BJ (cell line): ENCODE data around the gene SIRT5. TPM values are rescaled to one million over a fixed set of nuclear protein-coding genes. Genes with fewer than 3 reads are reported as not detected.

Experiments
- CTCF ChIA-PET: fragments of 350-600 bp; formaldehyde crosslinking; extraction: SDS; loops from one replicate; lab custom pipeline; 2021; ENCODE audit warnings: antibody characterized with exemption, inconsistent platforms; lab: Yijun Ruan, JAX
- POLR2A ChIA-PET: fragments of 300-600 bp; sonication (Branson Sonifier 250); formaldehyde crosslinking; extraction: SDS; loops from one replicate; lab custom pipeline; 2021; ENCODE audit warnings: antibody characterized with exemption; lab: Charles Lee
- DNase-seq: peaks from one replicate; pipeline ENCODE4 v3.0.0-alpha.2; 2011; ENCODE audit warnings: low read depth
- H3K27me3 ChIP-seq: 2 replicates; pipeline ENCODE4 v1.6.0; 2011; ENCODE audit warnings: low read length; ENCODE audit not compliant: control insufficient read depth, insufficient read depth
- H3K36me3 ChIP-seq: 2 replicates; pipeline ENCODE4 v1.5.1; 2011; ENCODE audit warnings: low read length; ENCODE audit not compliant: control insufficient read depth, insufficient read depth
- H3K4me3 ChIP-seq: 2 replicates; pipeline ENCODE4 v1.5.1; 2011; ENCODE audit warnings: low read depth, mild to moderate bottlenecking, control low read depth, low read length
- polyA plus RNA-seq: library from polyadenylated mRNA; depleted of rRNA; stranded (reverse); fragments of >200 nt; gene quantifications from 2 replicates; pipeline ENCODE4 v1.2.3, GENCODE V29; 2011
- TF ChIP-seq, protein P1 (sequence below): IDR thresholded peaks from 2 replicates; pipeline ENCODE4 v1.5.1; 2011; ENCODE audit warnings: low read depth, mild to moderate bottlenecking, control low read depth, inconsistent platforms, low read length, moderate library complexity; ENCODE audit not compliant: insufficient read depth

SIRT5 gene
- polyA plus RNA-seq, 1 experiment: 4.6 TPM

DNA sequence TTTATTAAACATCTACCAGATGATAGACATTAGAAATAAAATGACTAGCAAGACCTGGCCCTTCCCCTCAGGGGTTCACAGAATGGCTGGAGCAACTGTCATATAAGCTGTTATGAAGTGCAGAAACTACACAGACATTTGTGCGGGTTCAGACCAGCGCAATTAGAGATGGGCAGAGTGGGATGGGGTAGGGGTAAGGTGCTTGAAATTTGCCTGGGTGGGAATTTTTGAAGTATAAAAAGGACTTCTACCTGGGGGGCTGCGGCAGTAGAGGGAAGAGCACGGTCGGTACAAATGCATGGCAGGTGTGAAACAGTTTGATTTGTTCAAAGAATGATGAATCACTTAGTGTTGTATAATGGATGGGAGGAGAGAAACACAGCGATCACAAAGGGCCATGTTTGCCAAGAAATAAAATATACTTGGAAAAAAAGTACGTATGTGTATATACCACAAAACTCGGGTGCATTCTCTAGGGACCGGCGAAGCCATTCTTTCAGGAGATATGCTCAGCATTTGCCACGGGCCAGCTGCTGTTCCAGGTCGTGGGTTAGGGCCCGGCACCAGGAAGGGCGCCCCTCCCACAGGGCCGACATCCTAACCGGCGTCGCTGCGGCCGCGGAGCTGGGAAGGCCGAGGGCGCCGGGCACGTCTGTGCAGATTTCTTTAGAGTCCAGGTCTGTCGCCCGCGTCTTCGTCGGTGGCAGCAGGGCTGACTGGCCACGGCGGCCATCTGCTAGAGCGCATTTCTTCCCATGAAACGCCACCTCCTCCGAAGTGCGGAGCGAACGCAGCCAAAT lies 39.9 kb downstream of the SIRT5 start:
- Histone ChIP-seq H3K4me3 (peak overlapping the region; percentile 88), H3K27me3 (no peaks in the 10 kb centered on the region), H3K36me3 (peaks cover 2% of the 10 kb centered on the region)
- TF ChIP-seq, protein P1, sequence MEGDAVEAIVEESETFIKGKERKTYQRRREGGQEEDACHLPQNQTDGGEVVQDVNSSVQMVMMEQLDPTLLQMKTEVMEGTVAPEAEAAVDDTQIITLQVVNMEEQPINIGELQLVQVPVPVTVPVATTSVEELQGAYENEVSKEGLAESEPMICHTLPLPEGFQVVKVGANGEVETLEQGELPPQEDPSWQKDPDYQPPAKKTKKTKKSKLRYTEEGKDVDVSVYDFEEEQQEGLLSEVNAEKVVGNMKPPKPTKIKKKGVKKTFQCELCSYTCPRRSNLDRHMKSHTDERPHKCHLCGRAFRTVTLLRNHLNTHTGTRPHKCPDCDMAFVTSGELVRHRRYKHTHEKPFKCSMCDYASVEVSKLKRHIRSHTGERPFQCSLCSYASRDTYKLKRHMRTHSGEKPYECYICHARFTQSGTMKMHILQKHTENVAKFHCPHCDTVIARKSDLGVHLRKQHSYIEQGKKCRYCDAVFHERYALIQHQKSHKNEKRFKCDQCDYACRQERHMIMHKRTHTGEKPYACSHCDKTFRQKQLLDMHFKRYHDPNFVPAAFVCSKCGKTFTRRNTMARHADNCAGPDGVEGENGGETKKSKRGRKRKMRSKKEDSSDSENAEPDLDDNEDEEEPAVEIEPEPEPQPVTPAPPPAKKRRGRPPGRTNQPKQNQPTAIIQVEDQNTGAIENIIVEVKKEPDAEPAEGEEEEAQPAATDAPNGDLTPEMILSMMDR: no peak
- ChIA-PET POLR2A (no interaction called here), CTCF (interaction anchor here (0.6 to 2.7 kb wide), 11 partner anchors 10 to 284 kb away, joined by 3 to 15 read pairs (median 4); partner anchors contain the start of gene SIRT5)
- DNase-seq: no peak

DNA sequence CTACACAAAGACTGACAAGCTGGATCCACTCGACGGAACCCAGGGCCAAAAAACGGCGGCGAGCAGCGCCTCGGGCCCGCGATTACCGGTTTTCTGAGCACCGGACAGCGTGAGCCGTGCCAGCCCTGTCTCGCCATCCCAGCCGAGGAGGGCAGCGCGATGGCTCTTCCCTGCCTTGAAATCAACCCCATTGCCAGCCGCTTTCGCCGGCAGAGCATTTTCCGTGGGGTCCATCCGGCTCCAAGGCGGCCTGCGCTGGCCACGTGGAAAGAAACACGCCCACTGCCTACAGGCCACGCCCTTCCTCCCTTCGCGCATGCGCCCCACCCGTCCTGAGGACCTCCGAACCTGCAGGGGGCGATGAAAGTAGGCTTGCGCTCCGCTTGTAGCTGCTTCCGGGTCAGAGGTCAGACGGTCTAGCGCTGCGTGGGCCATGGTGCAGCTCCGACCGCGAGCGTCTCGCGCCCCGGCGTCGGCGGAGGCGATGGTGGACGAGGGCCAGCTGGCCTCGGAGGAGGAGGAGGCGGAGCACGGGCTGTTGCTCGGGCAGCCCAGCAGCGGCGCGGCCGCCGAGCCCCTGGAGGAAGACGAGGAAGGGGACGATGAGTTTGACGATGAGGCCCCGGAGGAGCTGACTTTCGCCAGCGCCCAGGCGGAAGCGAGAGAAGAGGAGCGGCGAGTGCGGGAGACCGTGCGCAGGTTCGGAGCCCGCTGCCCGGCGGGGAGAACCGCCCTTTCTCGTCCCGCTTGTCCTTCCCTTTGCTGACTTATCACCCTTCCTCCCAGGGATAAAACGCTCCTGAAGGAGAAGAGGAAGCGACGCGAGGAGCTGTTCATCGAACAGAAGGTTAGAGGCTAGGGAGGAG lies 40.8 kb downstream of the SIRT5 start, which contains the start of gene NOL7:
Gene NOL7 (plus strand): TSS at position 410 of the 866 bp plus-strand sequence. CDS start 24 bp downstream, at position 434.
- peak; percentile 80 for DNase-seq
- no peaks in the 10 kb centered on the region for H3K27me3 ChIP-seq
- peak within 1 kb of the TSS; percentile 88 for H3K4me3 ChIP-seq
- ChIA-PET CTCF (interaction anchor here (0.8 to 2.7 kb wide), 19 partner anchors 10 to 285 kb away, joined by 3 to 15 read pairs (median 4); partner anchors contain the start of genes GFOD1 and SIRT5), POLR2A (interaction anchor here (0.6 to 1.2 kb wide), 2 partner anchors 174 to 288 kb away, joined by 3 to 4 read pairs; no protein-coding TSS in a partner anchor)
- H3K36me3 ChIP-seq: peaks cover 4% of the 10 kb centered on the region
- TF ChIP-seq, protein P1: peak; percentile 96

DNA sequence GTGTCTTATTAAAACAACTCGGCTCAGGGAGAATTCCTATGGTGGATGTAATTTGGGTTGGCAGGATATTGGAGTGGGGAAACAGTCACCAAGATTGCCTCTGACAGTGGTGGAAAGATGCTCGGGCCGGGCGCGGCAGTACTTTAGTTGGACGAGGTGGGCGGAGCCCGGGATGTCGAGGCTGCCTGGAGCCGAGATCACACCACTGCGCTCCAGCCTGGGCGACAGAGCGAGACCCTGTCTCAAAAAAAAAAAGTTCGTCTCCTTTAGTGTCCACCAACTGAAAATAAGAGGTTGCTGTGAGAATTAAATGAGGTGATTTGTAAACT lies 41.4 kb downstream of the SIRT5 start:
- CTCF ChIA-PET: interaction anchor here (0.6 to 2.7 kb wide), 22 partner anchors 9 to 1031 kb away, joined by 3 to 15 read pairs (median 4); partner anchors contain the start of genes GFOD1 and SIRT5
- Histone ChIP-seq H3K27me3 (no peaks in the 10 kb centered on the region), H3K36me3 (peaks cover 4% of the 10 kb centered on the region), H3K4me3 (peak overlapping the region; percentile 88)
- POLR2A ChIA-PET: interaction anchor here (0.6 to 1.2 kb wide), 2 partner anchors 174 to 289 kb away, joined by 3 to 4 read pairs; no protein-coding TSS in a partner anchor
- DNase-seq: no peak
- TF ChIP-seq, protein P1: no peak

DNA sequence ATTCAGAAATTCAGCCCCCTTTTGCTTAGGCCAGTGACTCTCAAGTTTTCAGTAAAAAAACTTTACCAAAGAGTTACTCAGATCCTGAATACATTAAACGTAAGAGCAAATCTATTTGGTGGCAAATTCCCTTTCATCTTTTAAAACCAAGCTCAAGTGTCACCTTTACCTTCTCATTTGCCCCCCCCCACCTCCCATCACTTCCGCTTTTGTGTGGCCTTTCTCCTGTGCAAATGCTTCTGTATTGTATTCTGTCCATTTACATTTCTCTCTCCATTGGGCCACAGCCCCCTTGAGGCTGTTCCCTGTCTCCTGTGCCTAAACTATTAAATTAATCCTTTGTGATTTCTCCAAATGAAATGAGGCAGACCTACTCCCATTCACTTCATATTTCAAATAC lies 42.7 kb downstream of the SIRT5 start:
- TF ChIP-seq, protein P1: no peak
- Histone ChIP-seq H3K4me3 (no peak overlapping the region), H3K27me3 (no peaks in the 10 kb centered on the region), H3K36me3 (peaks cover 6% of the 10 kb centered on the region)
- no peak for DNase-seq
- ChIA-PET POLR2A (no interaction called here), CTCF (interaction anchor here (1.0 to 2.7 kb wide), 3 partner anchors 8 to 450 kb away, joined by 4 to 15 read pairs (median 6); no protein-coding TSS in a partner anchor)
